Spleen (tissue), 11 donors: Measurements from ENCODE around the gene TCEA3. TPM values are rescaled to one million over a fixed set of nuclear protein-coding genes. Genes with fewer than 3 reads are reported as not detected.
A peak's percentile ranks its signal among the peaks of the same experiment; 100 is the strongest.

Source experiments
- DNase-seq: peaks from one replicate; pipeline ENCODE4 v3.0.0-alpha.2; 2020
- H3K27ac ChIP-seq, 8 donors: fragments of 200-600 bp; sonication (generic) in 7 of 8; 1 replicate in 4 of 8; 2 replicates in 4 of 8; pipeline versions ENCODE4 v1.5.0 to v1.8.0; 2016 to 2021; ENCODE audit warnings: inconsistent platforms in 4 of 8, mild to moderate bottlenecking in 4 of 8, moderate library complexity in 1 of 8
- H3K27me3 ChIP-seq, 7 donors: fragments of 200-600 bp; sonication (generic) in 6 of 7; replicated peaks in 1 of 7; 1 replicate in 4 of 7; 2 replicates in 3 of 7; pipeline versions ENCODE4 v1.5.0 to v1.8.0; 2016 to 2021; ENCODE audit warnings: inconsistent platforms in 3 of 7, mild to moderate bottlenecking in 1 of 7
- H3K36me3 ChIP-seq, 6 donors: fragments of 200-600 bp; sonication (generic) in 5 of 6; 1 replicate in 4 of 6; 2 replicates in 2 of 6; pipeline versions ENCODE4 v1.5.0 to v1.8.0; 2016 to 2021; ENCODE audit warnings: inconsistent platforms in 2 of 6
- H3K4me1 ChIP-seq, 6 donors: fragments of 200-600 bp; sonication (generic) in 5 of 6; 1 replicate in 3 of 6; 2 replicates in 3 of 6; pipeline versions ENCODE4 v1.5.0 to v1.8.0; 2016 to 2021; ENCODE audit warnings: inconsistent platforms in 3 of 6
- H3K4me3 ChIP-seq, 8 donors: fragments of 200-600 bp; sonication (generic) in 7 of 8; 1 replicate in 4 of 8; 2 replicates in 4 of 8; pipeline versions ENCODE4 v1.5.0 to v1.8.0; 2016 to 2021; ENCODE audit warnings: inconsistent platforms in 4 of 8, mild to moderate bottlenecking in 4 of 8, moderate library complexity in 2 of 8
- H3K9me3 ChIP-seq, 8 donors: fragments of 200-600 bp; sonication (generic) in 7 of 8; 1 replicate in 4 of 8; 2 replicates in 4 of 8; pipeline versions ENCODE4 v1.5.0 to v1.8.0; 2016 to 2021; ENCODE audit warnings: inconsistent platforms in 4 of 8
- POLR2A ChIP-seq, 3 donors: fragments of 450-650 bp; IDR thresholded peaks; one replicate each; pipeline ENCODE4 v1.5.1; 2017; ENCODE audit warnings: antibody characterized with exemption in 3 of 3, mild to moderate bottlenecking in 1 of 3
- POLR2AphosphoS5 ChIP-seq, 3 donors: sonication (generic); formaldehyde crosslinking; IDR thresholded peaks; one replicate each; pipeline ENCODE4 v1.5.1; 2017; ENCODE audit warnings: antibody characterized with exemption in 3 of 3
- WGBS, 5 donors: extraction: QIAGEN DNeasy Blood & Tissue Kit in 3 of 5; methylation state at CpG; one replicate each; pipeline versions ENCODE4 v1.1.5 to v1.1.7; 2013 to 2018; 5-methylcytosine and 5-hydroxymethylcytosine counted together
- intact Hi-C: fragments of 100-400 bp; cut with DNase I; formaldehyde crosslinking; loops from one replicate; pipeline ENCODE4 v1.15.0; 2023; ENCODE audit warnings: low total_unique reads
- polyA plus RNA-seq, 3 donors: library from polyadenylated mRNA; stranded (reverse); fragments of 200-250 nt; gene quantifications; one replicate each; pipeline ENCODE4 v1.2.1, GENCODE V29; 2013
- total RNA-seq, 7 donors: library from RNA; depleted of rRNA in 3 of 7; stranded (reverse); fragments of >200 nt in 3 of 7; fragmentation: NEBNext Ultra II Directional in 4 of 7; extraction: Animal tissue kit (Norgen Biotek cat#: 25700) in 4 of 7; gene quantifications; one replicate each; pipeline versions ENCODE4 v1.1.0 to v1.2.1, GENCODE V29; 2016 to 2021
- TF ChIP-seq, protein P1 (sequence below), 11 experiments: fragments of 200-600 bp in 7 of 11; fragments of 450-650 bp in 4 of 11; sonication (generic) in 4 of 11; IDR thresholded peaks in 8 of 11; conservative IDR thresholded peaks in 3 of 11; 1 replicate in 7 of 11; 2 replicates in 4 of 11; pipeline versions ENCODE4 v1.4.0 to v1.8.0; 2016 to 2021; ENCODE audit warnings: antibody characterized with exemption in 11 of 11, inconsistent platforms in 4 of 11, mild to moderate bottlenecking in 1 of 11
- donor health status: healthy with polysubstance abuse.
- donor health status: DM: no; HTN: no; CAD: no; lungs with moderate emphysema.
- donor health status: DM: no; HTN: no; CAD: no.
- donor health status: Bipolar disorder and iron deficiency.
- donor health status: healthy.
- donor health status: DM: no; HTN: no; CAD: no.
- donor health status: DM: yes; HTN: yes; CAD: no.

Gene TCEA3
- total and polyA plus RNA-seq, 10 donors: 4.6 to 19.6 (median 10.5) TPM

DNA sequence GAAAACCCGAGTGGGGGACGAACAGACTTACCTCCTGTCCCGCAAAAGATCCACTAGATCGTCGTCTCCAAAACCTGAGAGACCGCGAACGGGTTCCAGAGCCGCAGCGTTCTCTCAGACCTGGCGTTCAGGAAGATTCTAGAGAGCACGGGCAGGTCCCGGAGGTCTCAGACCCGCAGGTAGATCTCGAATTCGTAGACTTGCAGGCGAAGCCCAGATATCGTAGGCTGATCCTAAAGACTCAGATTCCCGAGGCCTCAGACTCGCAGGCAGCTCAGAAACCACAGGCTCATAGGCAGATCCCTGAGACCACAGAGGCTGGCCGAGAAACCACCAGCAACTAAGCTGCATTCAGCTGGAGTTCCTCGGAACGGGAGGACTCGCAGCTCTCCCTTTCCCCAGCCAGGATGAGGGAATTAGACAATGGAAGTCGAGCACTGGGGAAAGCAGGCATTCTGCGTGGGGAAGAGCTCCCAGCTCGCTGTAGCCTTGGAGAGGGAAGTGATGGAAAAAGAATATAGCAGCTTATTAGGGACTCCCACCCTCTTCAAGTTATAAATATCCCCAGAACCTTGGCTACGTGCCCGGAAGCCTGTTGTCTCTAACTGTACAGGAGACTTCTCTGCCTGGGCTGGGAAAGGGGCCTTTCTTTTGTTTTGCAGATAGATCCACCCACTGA lies 55.1 kb downstream of the TCEA3 start, which contains the start of gene ZNF436:
TSS of gene ZNF436 (minus strand) at position 502 of the 679 bp plus-strand sequence. CDS start 1,831 bp downstream, outside the sequence.
- Histone ChIP-seq H3K4me1 (peaks cover 17 to 62% (median 46%) of the 10 kb centered on the region in 6 donors), H3K27ac (peak within 1 kb of the TSS; percentile 87 to 99 (median 96)), H3K4me3 (peak within 1 kb of the TSS; percentile 63 to 92 (median 74)), H3K27me3 (no peaks in the 10 kb centered on the region), H3K9me3 (peaks cover 0 to 13% (median 4%) of the 10 kb centered on the region in 8 donors), H3K36me3 (peaks cover 0 to 24% (median 16%) of the 10 kb centered on the region in 6 donors)
- WGBS, 5 donors: 0 to 2% (median 1%) methylated on average over 14 to 29 of the region's 29 CpGs
- peak; percentile 78 for DNase-seq
- intact Hi-C loops: no loop called here
- TF ChIP-seq POLR2A (IDR thresholded peaks at IDR 0.05): peak in 1 of 3 donors; percentile 73
- peak in 2 of 3 donors; percentile 56 to 67 for TF ChIP-seq POLR2AphosphoS5 (IDR thresholded peaks at IDR 0.05)
- TF ChIP-seq, protein P1, sequence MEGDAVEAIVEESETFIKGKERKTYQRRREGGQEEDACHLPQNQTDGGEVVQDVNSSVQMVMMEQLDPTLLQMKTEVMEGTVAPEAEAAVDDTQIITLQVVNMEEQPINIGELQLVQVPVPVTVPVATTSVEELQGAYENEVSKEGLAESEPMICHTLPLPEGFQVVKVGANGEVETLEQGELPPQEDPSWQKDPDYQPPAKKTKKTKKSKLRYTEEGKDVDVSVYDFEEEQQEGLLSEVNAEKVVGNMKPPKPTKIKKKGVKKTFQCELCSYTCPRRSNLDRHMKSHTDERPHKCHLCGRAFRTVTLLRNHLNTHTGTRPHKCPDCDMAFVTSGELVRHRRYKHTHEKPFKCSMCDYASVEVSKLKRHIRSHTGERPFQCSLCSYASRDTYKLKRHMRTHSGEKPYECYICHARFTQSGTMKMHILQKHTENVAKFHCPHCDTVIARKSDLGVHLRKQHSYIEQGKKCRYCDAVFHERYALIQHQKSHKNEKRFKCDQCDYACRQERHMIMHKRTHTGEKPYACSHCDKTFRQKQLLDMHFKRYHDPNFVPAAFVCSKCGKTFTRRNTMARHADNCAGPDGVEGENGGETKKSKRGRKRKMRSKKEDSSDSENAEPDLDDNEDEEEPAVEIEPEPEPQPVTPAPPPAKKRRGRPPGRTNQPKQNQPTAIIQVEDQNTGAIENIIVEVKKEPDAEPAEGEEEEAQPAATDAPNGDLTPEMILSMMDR (IDR thresholded peaks at IDR 0.05 in 8 of 11, conservative IDR thresholded peaks at IDR 0.05 in 3 of 11): no peak

DNA sequence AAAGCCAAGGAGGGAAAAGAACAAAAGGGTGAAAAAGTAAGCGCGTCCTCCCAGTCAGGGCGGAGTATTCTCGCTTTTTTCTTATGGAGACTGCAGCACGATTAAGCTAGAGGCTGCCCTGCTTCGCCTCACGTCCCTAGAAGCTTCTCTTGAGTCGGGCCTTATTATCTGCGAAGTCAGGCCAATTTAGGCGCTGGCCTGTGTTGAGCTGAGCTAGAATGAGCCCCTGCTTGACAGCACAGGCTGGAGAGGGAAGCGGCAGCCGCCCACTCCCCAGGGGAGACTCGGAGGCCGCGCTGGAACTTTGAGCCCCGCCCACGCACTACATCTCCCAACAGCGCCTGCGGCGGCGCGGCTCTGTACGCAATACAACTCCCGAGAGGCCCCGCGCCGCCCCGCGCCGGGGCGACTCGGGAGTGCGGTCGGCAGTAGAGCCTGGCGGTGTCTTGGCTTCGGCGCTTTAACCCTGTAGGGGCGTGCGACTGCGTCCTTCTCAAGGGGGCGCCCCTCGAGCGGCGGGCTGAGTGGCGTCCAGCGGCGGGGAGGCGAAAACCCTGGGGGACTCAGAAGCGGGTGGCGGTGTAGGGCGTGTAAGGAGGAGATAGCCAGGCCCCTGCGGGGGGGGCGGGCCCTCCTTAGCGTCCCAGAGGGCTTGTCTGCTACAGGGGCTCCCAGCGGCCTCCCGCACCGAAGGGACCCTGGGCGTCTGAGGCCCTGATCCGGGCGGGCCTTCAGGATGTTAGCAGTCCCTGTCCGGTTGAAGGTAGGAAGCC lies 55.8 kb downstream of the TCEA3 start:
- DNase-seq: peak; percentile 97
- Histone ChIP-seq H3K27me3 (no peaks in the 10 kb centered on the region), H3K27ac (peak overlapping the region; percentile 87 to 99 (median 96)), H3K9me3 (peaks cover 0 to 20% (median 12%) of the 10 kb centered on the region in 8 donors), H3K4me3 (peak overlapping the region; percentile 63 to 92 (median 74)), H3K4me1 (peaks cover 17 to 62% (median 46%) of the 10 kb centered on the region in 6 donors), H3K36me3 (peaks cover 0 to 32% (median 24%) of the 10 kb centered on the region in 6 donors)
- TF ChIP-seq POLR2A (IDR thresholded peaks at IDR 0.05): peak in 2 of 3 donors; percentile 62 to 63
- TF ChIP-seq POLR2AphosphoS5 (IDR thresholded peaks at IDR 0.05): peak; percentile 91 to 95 (median 93)
- TF ChIP-seq, protein P1 (IDR thresholded peaks at IDR 0.05 in 8 of 11, conservative IDR thresholded peaks at IDR 0.05 in 3 of 11): peak in 4 of 11 experiments; percentile 9 to 36 (median 15)
- 0% methylated on average over 24 to 61 of the region's 61 CpGs for WGBS, 5 donors
- intact Hi-C loops: no loop called here

DNA sequence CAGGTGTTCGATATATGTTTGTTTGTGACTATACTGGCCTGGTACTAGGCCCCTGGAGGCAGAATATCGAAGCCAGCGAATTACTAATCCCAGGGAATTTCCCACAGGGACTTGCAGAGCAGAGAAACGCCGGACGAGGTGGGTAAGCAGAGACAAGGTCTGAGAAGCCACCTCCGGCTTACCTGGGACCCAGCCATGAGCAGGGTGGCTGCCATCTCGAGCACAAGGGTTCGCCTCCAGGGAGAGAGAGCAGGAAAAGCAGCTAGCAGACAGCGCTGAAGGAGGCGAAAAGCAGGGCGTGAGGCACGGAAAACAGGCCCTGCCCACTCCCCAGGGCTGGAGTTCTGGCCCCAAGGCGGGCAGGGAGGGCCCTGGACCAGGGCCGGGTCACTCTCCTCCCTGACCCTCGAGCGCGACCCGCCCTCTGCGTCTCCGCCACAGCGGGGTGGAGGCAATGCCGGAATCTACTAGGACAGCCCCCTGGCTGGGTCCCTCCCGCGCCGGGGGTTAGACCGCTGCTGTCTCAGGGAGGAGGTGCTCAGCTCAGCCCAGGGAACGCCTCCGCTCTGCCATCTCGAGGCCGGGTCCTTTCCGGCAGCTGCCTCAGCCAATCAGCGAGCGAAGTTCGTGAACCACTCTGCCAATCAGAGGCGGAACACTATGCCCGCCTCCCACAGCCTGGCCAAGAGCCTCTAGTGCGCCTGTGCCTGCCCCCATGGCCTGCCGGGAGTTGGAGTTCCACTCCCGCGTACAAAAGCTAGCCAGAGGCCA lies 56.6 kb downstream of the TCEA3 start:
- Histone ChIP-seq H3K27me3 (no peaks in the 10 kb centered on the region), H3K27ac (peak overlapping the region; percentile 87 to 99 (median 96)), H3K36me3 (peaks cover 4 to 39% (median 31%) of the 10 kb centered on the region in 6 donors), H3K4me3 (peak overlapping the region; percentile 63 to 92 (median 74)), H3K9me3 (peaks cover 3 to 28% (median 19%) of the 10 kb centered on the region in 8 donors), H3K4me1 (peaks cover 17 to 62% (median 46%) of the 10 kb centered on the region in 6 donors)
- 3 to 5% (median 3%) methylated on average over 35 to 41 of the region's 41 CpGs for WGBS, 5 donors
- intact Hi-C loops: no loop called here
- TF ChIP-seq POLR2AphosphoS5 (IDR thresholded peaks at IDR 0.05) (peak; percentile 92 to 95 (median 94)), POLR2A (IDR thresholded peaks at IDR 0.05) (peak in 2 of 3 donors; percentile 47 to 64)
- TF ChIP-seq, protein P1 (IDR thresholded peaks at IDR 0.05 in 8 of 11, conservative IDR thresholded peaks at IDR 0.05 in 3 of 11): peak in 4 of 11 experiments; percentile 7 to 47 (median 26)
- DNase-seq: peak; percentile 99
